Measurements from ENCODE around the gene VAPA.

GRCh38 chr18:9906481-9906880 is 7.3 kb upstream of the VAPA start:
- TF ChIP-seq POLR2A (IDR thresholded peaks at IDR 0.05; ENCODE audit: low read depth, low read length): no peak
- TF ChIP-seq TAF1 (IDR thresholded peaks at IDR 0.05; ENCODE audit: low read depth, low read length): no peak
- TF ChIP-seq POLR2AphosphoS5 (IDR thresholded peaks at IDR 0.05; ENCODE audit: low read depth, low read length): no peak

Data from GM12891 (cell line).